MG63 (cell line): Measurements from ENCODE around the gene PLPPR2. TPM values are rescaled to one million over a fixed set of nuclear protein-coding genes. Genes with fewer than 3 reads are reported as not detected.
"Not testable (repeated sequence)": the region's sequence is repeated elsewhere in the genome, so short reads cannot be mapped to it uniquely, and the experiment has no call there.

Experiments used
- DNase-seq: peaks from one replicate; pipeline ENCODE4 v3.0.0-alpha.2; 2020
- H3K27me3 ChIP-seq: fragments of 250-450 bp; sonication (Bioruptor Pico); 2 replicates; pipeline ENCODE4 v1.5.1; 2020; ENCODE audit warnings: mild to moderate bottlenecking, moderate library complexity
- H3K36me3 ChIP-seq: fragments of 250-450 bp; sonication (Bioruptor Pico); 2 replicates; pipeline ENCODE4 v1.5.1; 2020; ENCODE audit warnings: mild to moderate bottlenecking, moderate library complexity
- H3K4me3 ChIP-seq: fragments of 250-450 bp; sonication (Bioruptor Pico); 2 replicates; pipeline ENCODE4 v1.5.1; 2020; ENCODE audit warnings: mild to moderate bottlenecking, moderate library complexity
- H3K9me3 ChIP-seq: fragments of 250-450 bp; sonication (Bioruptor Pico); 2 replicates; pipeline ENCODE4 v1.5.1; 2020; ENCODE audit warnings: mild to moderate bottlenecking, moderate library complexity
- total RNA-seq: library from RNA; depleted of rRNA; stranded (reverse); fragments of >200 nt; shearing (Covaris generic); gene quantifications from 2 replicates; pipeline ENCODE4 v1.2.3, GENCODE V29; 2014; ENCODE audit warnings: low replicate concordance

Gene PLPPR2
- total RNA-seq, 1 experiment from 2014 or later: 12.3 TPM

- Histone ChIP-seq H3K4me3 (no peak overlapping the region), H3K27me3 (peaks cover 9% of the 10 kb centered on the region; the same call in 1 of the 2 replicates), H3K9me3 (no peaks in the 10 kb centered on the region), H3K36me3 (peaks cover 6% of the 10 kb centered on the region)
- peak; percentile 87 for DNase-seq
Measured at GRCh38 chr19:11378319-11379189, 23.3 kb downstream of the PLPPR2 start.

GRCh38 chr19:11379269-11379845, 24.1 kb downstream of the PLPPR2 start:
- H3K27me3 ChIP-seq, H3K9me3 ChIP-seq, DNase-seq, H3K36me3 ChIP-seq, H3K4me3 ChIP-seq: not testable (repeated sequence)

- no peak for DNase-seq
- Histone ChIP-seq H3K4me3 (no peak overlapping the region), H3K9me3 (no peaks in the 10 kb centered on the region), H3K27me3 (peaks cover 9% of the 10 kb centered on the region; the same call in 1 of the 2 replicates), H3K36me3 (peaks cover 6% of the 10 kb centered on the region)
Measured at GRCh38 chr19:11379857-11380350, 24.7 kb downstream of the PLPPR2 start.

GRCh38 chr19:11380653-11381537, 25.7 kb downstream of the PLPPR2 start:
- peaks cover 5% of the 10 kb centered on the region for H3K36me3 ChIP-seq

GRCh38 chr19:11382898-11383705, 27.9 kb downstream of the PLPPR2 start:
- peak; percentile 35 for DNase-seq
- peaks cover 3% of the 10 kb centered on the region for H3K36me3 ChIP-seq
- H3K27me3 ChIP-seq: peaks cover 9% of the 10 kb centered on the region; the same call in 1 of the 2 replicates
- no peak overlapping the region for H3K4me3 ChIP-seq
- H3K9me3 ChIP-seq: no peaks in the 10 kb centered on the region

More at GRCh38 chr19:11380653-11381537, 25.7 kb downstream of the PLPPR2 start:
- Histone ChIP-seq H3K4me3 (peak overlapping the region; percentile 64), H3K9me3 (no peaks in the 10 kb centered on the region), H3K27me3 (peaks cover 9% of the 10 kb centered on the region; the same call in 1 of the 2 replicates)
- peak; percentile 98 for DNase-seq

- no peaks in the 10 kb centered on the region for H3K36me3 ChIP-seq
- H3K4me3 ChIP-seq: no peak overlapping the region
- H3K9me3 ChIP-seq: no peaks in the 10 kb centered on the region
- DNase-seq: no peak
- peaks cover 9% of the 10 kb centered on the region; the same call in 1 of the 2 replicates for H3K27me3 ChIP-seq
Measured at GRCh38 chr19:11383706-11384048, 28.4 kb downstream of the PLPPR2 start.

- DNase-seq: no peak
Measured at GRCh38 chr19:11384778-11385129, 29.5 kb downstream of the PLPPR2 start.

GRCh38 chr19:11387162-11388034, 32.2 kb downstream of the PLPPR2 start:
- H3K4me3 ChIP-seq: no peak overlapping the region
- H3K36me3 ChIP-seq: no peaks in the 10 kb centered on the region
- H3K27me3 ChIP-seq: peaks cover 8% of the 10 kb centered on the region; the same call in 1 of the 2 replicates
- DNase-seq: no peak
- H3K9me3 ChIP-seq: peaks cover 3% of the 10 kb centered on the region; the same call in 1 of the 2 replicates

More at GRCh38 chr19:11384778-11385129, 29.5 kb downstream of the PLPPR2 start:
- Histone ChIP-seq H3K4me3 (no peak overlapping the region), H3K9me3 (no peaks in the 10 kb centered on the region), H3K27me3 (peaks cover 9% of the 10 kb centered on the region; the same call in 1 of the 2 replicates), H3K36me3 (no peaks in the 10 kb centered on the region)

GRCh38 chr19:11390359-11390758, 35.1 kb downstream of the PLPPR2 start:
- H3K36me3 ChIP-seq: no peaks in the 10 kb centered on the region
- no peak overlapping the region for H3K4me3 ChIP-seq
- H3K9me3 ChIP-seq: peaks cover 3% of the 10 kb centered on the region; the same call in 1 of the 2 replicates
- DNase-seq: no peak
- H3K27me3 ChIP-seq: no peaks in the 10 kb centered on the region

GRCh38 chr19:11390933-11391680, 35.9 kb downstream of the PLPPR2 start:
- DNase-seq: no peak
- no peaks in the 10 kb centered on the region for H3K36me3 ChIP-seq
- H3K4me3 ChIP-seq: no peak overlapping the region
- no peaks in the 10 kb centered on the region for H3K27me3 ChIP-seq
- H3K9me3 ChIP-seq: peaks cover 3% of the 10 kb centered on the region; the same call in 1 of the 2 replicates

GRCh38 chr19:11397089-11397610, 41.9 kb downstream of the PLPPR2 start:
- no peak overlapping the region for H3K4me3 ChIP-seq
- no peaks in the 10 kb centered on the region for H3K27me3 ChIP-seq
- H3K9me3 ChIP-seq: no peaks in the 10 kb centered on the region
- H3K36me3 ChIP-seq: no peaks in the 10 kb centered on the region
- no peak for DNase-seq

GRCh38 chr19:11399667-11400066, 44.4 kb downstream of the PLPPR2 start:
- Histone ChIP-seq H3K27me3 (no peaks in the 10 kb centered on the region), H3K4me3 (no peak overlapping the region), H3K9me3 (no peaks in the 10 kb centered on the region), H3K36me3 (no peaks in the 10 kb centered on the region)
- no peak for DNase-seq

GRCh38 chr19:11400798-11401197, 45.6 kb downstream of the PLPPR2 start:
- no peaks in the 10 kb centered on the region for H3K9me3 ChIP-seq
- no peak for DNase-seq
- no peaks in the 10 kb centered on the region for H3K36me3 ChIP-seq
- H3K4me3 ChIP-seq: no peak overlapping the region
- H3K27me3 ChIP-seq: no peaks in the 10 kb centered on the region

GRCh38 chr19:11401808-11402543, 46.7 kb downstream of the PLPPR2 start:
- Histone ChIP-seq H3K4me3 (no peak overlapping the region), H3K27me3 (no peaks in the 10 kb centered on the region), H3K36me3 (no peaks in the 10 kb centered on the region), H3K9me3 (no peaks in the 10 kb centered on the region)
- no peak for DNase-seq
